Suprapubic skin (tissue), 4 donors: ENCODE measurements around the gene ZNF839. TPM values are rescaled to one million over a fixed set of nuclear protein-coding genes. Genes with fewer than 3 reads are reported as not detected.

ENCODE experiments used
- DNase-seq, 2 donors: peaks; one replicate each; pipeline ENCODE4 v3.0.0-alpha.2; 2019; ENCODE audit warnings: low spot score in 2 of 2
- H3K27ac ChIP-seq: fragments of 200-600 bp; sonication (generic); one replicate; pipeline ENCODE4 v1.5.1; 2019
- H3K27me3 ChIP-seq: fragments of 200-600 bp; sonication (generic); one replicate; pipeline ENCODE4 v1.5.1; 2019
- H3K36me3 ChIP-seq: fragments of 200-600 bp; sonication (generic); one replicate; pipeline ENCODE4 v1.5.1; 2019
- H3K4me1 ChIP-seq: fragments of 200-600 bp; sonication (generic); one replicate; pipeline ENCODE4 v1.5.1; 2019
- H3K4me3 ChIP-seq: fragments of 200-600 bp; sonication (generic); one replicate; pipeline ENCODE4 v1.5.1; 2019; ENCODE audit warnings: mild to moderate bottlenecking
- H3K9me3 ChIP-seq: fragments of 200-600 bp; sonication (generic); one replicate; pipeline ENCODE4 v1.5.1; 2019
- EP300 ChIP-seq: sonication (generic); formaldehyde crosslinking; IDR thresholded peaks from one replicate; pipeline ENCODE4 v1.6.1; 2017; ENCODE audit warnings: antibody characterized with exemption
- POLR2A ChIP-seq, 2 donors: fragments of 450-650 bp; IDR thresholded peaks; one replicate each; pipeline ENCODE4 v1.6.1; 2017; ENCODE audit warnings: antibody characterized with exemption in 2 of 2, mild to moderate bottlenecking in 2 of 2, moderate library complexity in 2 of 2
- POLR2AphosphoS5 ChIP-seq, 3 donors: sonication (generic); formaldehyde crosslinking; IDR thresholded peaks; one replicate each; pipeline ENCODE4 v1.6.1; 2017; ENCODE audit warnings: antibody characterized with exemption in 3 of 3
- WGBS: methylation state at CpG from one replicate; pipeline ENCODE4 v1.1.5; 2018; 5-methylcytosine and 5-hydroxymethylcytosine counted together
- total RNA-seq, 4 donors: library from RNA; depleted of rRNA; stranded (reverse); fragments of >200 nt; gene quantifications; one replicate each; pipeline ENCODE4 v1.1.0, GENCODE V29; 2016
- TF ChIP-seq, protein P1 (sequence below), 2 donors: fragments of 200-600 bp in 1 of 2; fragments of 450-650 bp in 1 of 2; sonication (generic) in 1 of 2; IDR thresholded peaks; one replicate each; pipeline ENCODE4 v1.5.1; 2016 to 2019; ENCODE audit warnings: antibody characterized with exemption in 2 of 2, mild to moderate bottlenecking in 1 of 2, moderate library complexity in 1 of 2

The ZNF839 gene
- total RNA-seq, 4 donors from 2014 or later = 9.2 to 41.0 (median 17.7) TPM

DNA sequence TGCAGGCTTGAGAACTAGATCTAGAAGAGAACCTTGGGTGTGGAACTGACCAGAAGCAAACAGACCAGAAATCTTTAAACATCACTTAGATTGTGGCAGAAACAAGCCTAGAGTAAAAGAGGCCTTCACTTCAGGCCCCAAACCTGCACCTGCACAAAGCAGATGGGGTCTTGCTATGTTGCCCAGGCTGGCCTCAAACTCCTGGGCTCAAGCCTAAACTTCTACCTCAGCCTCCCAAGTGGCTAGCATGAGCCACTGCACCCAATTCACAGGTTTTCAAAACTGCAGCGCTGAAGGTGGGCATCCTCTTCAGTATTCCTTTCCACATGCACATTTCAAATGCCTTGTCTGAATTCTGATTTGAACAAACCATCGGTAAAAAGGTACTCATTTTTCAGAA lies 34.4 kb upstream of the ZNF839 start:
- TF ChIP-seq, protein P1, sequence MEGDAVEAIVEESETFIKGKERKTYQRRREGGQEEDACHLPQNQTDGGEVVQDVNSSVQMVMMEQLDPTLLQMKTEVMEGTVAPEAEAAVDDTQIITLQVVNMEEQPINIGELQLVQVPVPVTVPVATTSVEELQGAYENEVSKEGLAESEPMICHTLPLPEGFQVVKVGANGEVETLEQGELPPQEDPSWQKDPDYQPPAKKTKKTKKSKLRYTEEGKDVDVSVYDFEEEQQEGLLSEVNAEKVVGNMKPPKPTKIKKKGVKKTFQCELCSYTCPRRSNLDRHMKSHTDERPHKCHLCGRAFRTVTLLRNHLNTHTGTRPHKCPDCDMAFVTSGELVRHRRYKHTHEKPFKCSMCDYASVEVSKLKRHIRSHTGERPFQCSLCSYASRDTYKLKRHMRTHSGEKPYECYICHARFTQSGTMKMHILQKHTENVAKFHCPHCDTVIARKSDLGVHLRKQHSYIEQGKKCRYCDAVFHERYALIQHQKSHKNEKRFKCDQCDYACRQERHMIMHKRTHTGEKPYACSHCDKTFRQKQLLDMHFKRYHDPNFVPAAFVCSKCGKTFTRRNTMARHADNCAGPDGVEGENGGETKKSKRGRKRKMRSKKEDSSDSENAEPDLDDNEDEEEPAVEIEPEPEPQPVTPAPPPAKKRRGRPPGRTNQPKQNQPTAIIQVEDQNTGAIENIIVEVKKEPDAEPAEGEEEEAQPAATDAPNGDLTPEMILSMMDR (IDR thresholded peaks at IDR 0.05) = no peak
- no peak for TF ChIP-seq POLR2A (IDR thresholded peaks at IDR 0.05)
- TF ChIP-seq EP300 = no peak
- TF ChIP-seq POLR2AphosphoS5 (IDR thresholded peaks at IDR 0.05) = no peak
- H3K9me3 ChIP-seq = no peaks in the 10 kb centered on the region
- DNase-seq = no peak

DNA sequence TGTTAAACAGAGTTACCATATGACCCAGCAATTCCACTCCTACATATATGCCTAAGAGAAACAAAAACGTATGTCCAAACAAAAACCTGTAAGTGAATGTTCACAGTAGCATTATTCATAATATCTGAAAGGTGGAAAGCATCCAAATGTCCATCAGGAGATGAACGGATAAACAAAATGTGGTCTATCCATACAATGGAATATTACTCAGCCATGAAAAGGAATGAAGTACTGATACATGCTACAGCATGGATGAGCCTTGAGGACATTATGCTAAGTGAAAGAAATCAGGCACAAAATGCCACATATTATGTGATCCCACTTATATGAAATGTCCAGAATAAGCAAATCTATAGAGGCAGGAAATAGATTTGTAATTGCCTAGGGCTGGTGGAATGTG lies 31.4 kb upstream of the ZNF839 start:
- no peak for DNase-seq

More for the DNA sequence above, 34.4 kb upstream of the ZNF839 start:
- Histone ChIP-seq H3K36me3 (peaks cover 14% of the 10 kb centered on the region), H3K27me3 (no peaks in the 10 kb centered on the region), H3K27ac (no peak overlapping the region), H3K4me1 (no peaks in the 10 kb centered on the region), H3K4me3 (no peak overlapping the region)
- whole genome bisulfite sequencing = 95% methylated on average over 2 of the region's 2 CpGs

DNA sequence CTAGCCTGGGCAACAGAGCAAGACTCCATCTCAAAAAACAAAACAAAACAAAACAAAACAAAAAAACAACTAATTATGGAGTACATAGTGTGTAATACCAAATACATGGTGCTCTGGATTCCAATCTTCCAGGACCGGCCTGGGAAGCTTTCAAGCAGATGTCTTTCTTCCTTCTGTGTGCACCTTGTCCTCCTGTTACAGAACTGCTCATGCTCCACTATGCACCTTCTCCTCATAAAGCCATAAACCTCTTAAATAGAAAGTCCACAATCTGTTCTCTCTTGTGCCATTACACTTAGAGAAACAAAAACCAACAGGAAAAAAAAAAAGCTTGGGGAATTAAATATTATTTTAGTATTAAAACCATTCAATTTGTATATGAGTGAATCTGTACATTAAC lies 27.1 kb upstream of the ZNF839 start:
- H3K4me3 ChIP-seq = no peak overlapping the region
- WGBS = 94% methylated on average over 1 of the region's 1 CpG
- no peak overlapping the region for H3K27ac ChIP-seq
- no peaks in the 10 kb centered on the region for H3K27me3 ChIP-seq
- DNase-seq = no peak
- H3K36me3 ChIP-seq = no peaks in the 10 kb centered on the region
- H3K4me1 ChIP-seq = no peaks in the 10 kb centered on the region
- TF ChIP-seq POLR2A (IDR thresholded peaks at IDR 0.05) (no peak), EP300 (no peak), POLR2AphosphoS5 (IDR thresholded peaks at IDR 0.05) (no peak)
- TF ChIP-seq, protein P1 (IDR thresholded peaks at IDR 0.05) = no peak
- H3K9me3 ChIP-seq = no peaks in the 10 kb centered on the region

More for the DNA sequence above, 31.4 kb upstream of the ZNF839 start:
- 91% methylated on average over 2 of the region's 2 CpGs for WGBS
- Histone ChIP-seq H3K4me3 (no peak overlapping the region), H3K27ac (no peak overlapping the region), H3K4me1 (no peaks in the 10 kb centered on the region), H3K9me3 (no peaks in the 10 kb centered on the region), H3K27me3 (no peaks in the 10 kb centered on the region), H3K36me3 (no peaks in the 10 kb centered on the region)
- TF ChIP-seq POLR2AphosphoS5 (IDR thresholded peaks at IDR 0.05) (no peak), POLR2A (IDR thresholded peaks at IDR 0.05) (no peak), EP300 (no peak)
- TF ChIP-seq, protein P1 (IDR thresholded peaks at IDR 0.05) = no peak

DNA sequence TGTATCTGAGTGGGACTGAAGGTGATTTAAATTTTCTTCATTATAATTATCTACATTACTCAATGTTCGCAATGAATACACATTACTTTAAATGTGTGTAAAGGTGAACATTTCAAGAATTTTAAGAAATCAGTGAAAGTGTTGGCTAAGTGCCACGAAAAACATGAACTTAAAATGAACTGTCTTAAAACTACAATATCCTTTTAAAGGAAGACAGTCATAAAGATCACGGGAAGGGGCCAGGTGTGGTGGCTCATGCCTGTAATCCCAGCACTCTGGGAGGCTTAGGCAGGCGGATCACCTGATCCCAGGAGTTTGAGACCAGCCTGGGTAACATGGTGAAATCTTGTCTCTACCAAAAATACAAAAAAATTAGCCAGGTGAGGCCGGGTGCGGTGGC lies 25.8 kb upstream of the ZNF839 start:
- WGBS = 89% methylated on average over 6 of the region's 6 CpGs
- TF ChIP-seq, protein P1 (IDR thresholded peaks at IDR 0.05) = no peak
- TF ChIP-seq POLR2A (IDR thresholded peaks at IDR 0.05) = no peak
- TF ChIP-seq POLR2AphosphoS5 (IDR thresholded peaks at IDR 0.05) = no peak
- TF ChIP-seq EP300 = no peak
- DNase-seq = no peak
- Histone ChIP-seq H3K27ac (no peak overlapping the region), H3K36me3 (no peaks in the 10 kb centered on the region), H3K4me3 (no peak overlapping the region), H3K27me3 (no peaks in the 10 kb centered on the region), H3K9me3 (no peaks in the 10 kb centered on the region), H3K4me1 (no peaks in the 10 kb centered on the region)

DNA sequence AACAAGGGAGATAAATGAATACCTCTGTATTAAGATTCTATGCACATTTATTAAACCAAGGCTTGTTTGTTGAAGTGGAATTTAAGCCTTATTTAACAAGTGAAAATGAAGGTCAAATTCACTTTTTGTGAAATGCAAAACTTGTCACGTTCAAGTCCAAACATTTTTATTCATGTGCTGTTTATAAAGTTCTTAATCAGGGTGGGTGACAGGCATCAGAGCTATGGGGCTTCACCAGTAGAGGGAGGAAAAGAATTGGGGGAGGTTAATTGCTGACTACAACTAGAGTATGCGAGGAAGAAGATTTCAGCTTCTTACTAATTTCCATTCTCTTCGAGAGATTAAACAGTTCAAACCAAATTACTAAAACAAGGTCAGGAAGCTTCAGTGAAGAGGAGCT lies 24.3 kb upstream of the ZNF839 start:
- Histone ChIP-seq H3K27me3 (no peaks in the 10 kb centered on the region), H3K36me3 (no peaks in the 10 kb centered on the region), H3K27ac (no peak overlapping the region), H3K9me3 (no peaks in the 10 kb centered on the region), H3K4me1 (no peaks in the 10 kb centered on the region), H3K4me3 (no peak overlapping the region)
- 69% methylated on average over 3 of the region's 3 CpGs for WGBS
- DNase-seq = no peak
- TF ChIP-seq POLR2AphosphoS5 (IDR thresholded peaks at IDR 0.05) (no peak), POLR2A (IDR thresholded peaks at IDR 0.05) (no peak), EP300 (no peak)
- TF ChIP-seq, protein P1 (IDR thresholded peaks at IDR 0.05) = no peak
